H1 (cell line): ENCODE data around the gene SCAMP3. TPM values are rescaled to one million over a fixed set of nuclear protein-coding genes. Genes with fewer than 3 reads are reported as not detected.

Experiments
- CTCF ChIA-PET: fragments of 300-600 bp; sonication (Branson Sonifier 250); formaldehyde crosslinking; loops from one replicate; lab custom pipeline; 2021; ENCODE audit not compliant: partially characterized antibody; lab: Charles Lee
- POLR2A ChIA-PET: fragments of 300-600 bp; sonication (Branson Sonifier 250); formaldehyde crosslinking; loops from one replicate; lab custom pipeline; 2021; ENCODE audit warnings: inconsistent platforms; ENCODE audit not compliant: partially characterized antibody; lab: Charles Lee
- DNase-seq, 2 experiments: peaks; one replicate each; pipeline versions ENCODE4 v3.0.0 to v3.0.0-alpha.2; 2010 to 2022; ENCODE audit warnings: low spot score in 2 of 2, low read depth in 1 of 2, mixed read lengths in 1 of 2
- FAIRE-seq: peaks from 2 replicates; lab custom pipeline; 2011; peaks lifted over from hg19 to GRCh38; lab: Jason Lieb, UNC
- H2AFZ ChIP-seq: 2 replicates; pipeline ENCODE4 v1.8.1; 2012; ENCODE audit warnings: low read length, inconsistent platforms
- H2AK5ac ChIP-seq: 2 replicates; pipeline ENCODE4 v1.6.1; 2013; ENCODE audit warnings: low read depth, low read length
- H2BK120ac ChIP-seq: replicated peaks from 2 replicates; pipeline ENCODE3; 2013; ENCODE audit warnings: low read depth, low read length, inconsistent platforms
- H2BK12ac ChIP-seq: 2 replicates; pipeline ENCODE4 v1.6.1; 2013; ENCODE audit warnings: low read depth, low read length
- H2BK15ac ChIP-seq: 2 replicates; pipeline ENCODE4 v1.6.1; 2013; ENCODE audit warnings: low read length
- H2BK20ac ChIP-seq: 2 replicates; pipeline ENCODE4 v1.6.1; 2013; ENCODE audit warnings: low read length
- H2BK5ac ChIP-seq: 2 replicates; pipeline ENCODE4 v1.6.1; 2013; ENCODE audit warnings: low read depth, low read length
- H3K14ac ChIP-seq: 2 replicates; pipeline ENCODE4 v1.6.1; 2013; ENCODE audit warnings: inconsistent platforms; ENCODE audit not compliant: insufficient read length
- H3K18ac ChIP-seq: 2 replicates; pipeline ENCODE4 v1.6.1; 2013; ENCODE audit warnings: low read length; ENCODE audit errors: extremely low read depth
- H3K23ac ChIP-seq: 2 replicates; pipeline ENCODE4 v1.6.1; 2013; ENCODE audit warnings: inconsistent platforms; ENCODE audit not compliant: insufficient read length
- H3K23me2 ChIP-seq: 2 replicates; pipeline ENCODE4 v1.6.1; 2013; ENCODE audit warnings: low read depth, low read length
- H3K27ac ChIP-seq: 2 replicates; pipeline ENCODE4 v1.6.1; 2011; ENCODE audit warnings: low read depth, low read length, inconsistent platforms
- H3K27me3 ChIP-seq, 4 experiments: replicated peaks in 1 of 4; 1 replicate in 1 of 4; 2 replicates in 3 of 4; pipeline versions ENCODE4 v1.6.1 to v1.8.1; 2011 to 2013; ENCODE audit warnings: low read length in 3 of 4, mild to moderate bottlenecking in 3 of 4, inconsistent platforms in 2 of 4, mixed read lengths in 2 of 4, moderate library complexity in 1 of 4; ENCODE audit not compliant: control insufficient read depth in 3 of 4, insufficient read depth in 3 of 4; ENCODE audit errors: extremely low read depth in 1 of 4
- H3K36me3 ChIP-seq, 4 experiments: 2 replicates each; pipeline versions ENCODE4 v1.6.1 to v1.8.1; 2011 to 2013; ENCODE audit warnings: mild to moderate bottlenecking in 4 of 4, low read length in 3 of 4, moderate library complexity in 2 of 4, control low read depth in 1 of 4, inconsistent platforms in 1 of 4; ENCODE audit not compliant: insufficient read depth in 4 of 4, control insufficient read depth in 2 of 4
- H3K4ac ChIP-seq: replicated peaks from 2 replicates; pipeline ENCODE3; 2013; ENCODE audit warnings: low read length, low read depth, mixed read lengths, inconsistent platforms; ENCODE audit not compliant: insufficient read length
- H3K4me1 ChIP-seq, 4 experiments: replicated peaks in 1 of 4; 1 replicate in 1 of 4; 2 replicates in 3 of 4; pipeline versions ENCODE4 v1.6.1 to v1.8.1; 2011 to 2013; ENCODE audit warnings: low read length in 3 of 4, inconsistent platforms in 2 of 4, mixed read lengths in 1 of 4; ENCODE audit not compliant: insufficient read depth in 4 of 4, control insufficient read depth in 3 of 4
- H3K4me2 ChIP-seq, 2 experiments: 2 replicates each; pipeline versions ENCODE4 v1.6.1 to v1.8.1; 2011 to 2013; ENCODE audit warnings: low read depth in 2 of 2, low read length in 2 of 2, control low read depth in 1 of 2, inconsistent platforms in 1 of 2, mild to moderate bottlenecking in 1 of 2; ENCODE audit not compliant: insufficient read depth in 1 of 2
- H3K4me3 ChIP-seq, 4 experiments: fragments of 200-600, 300-600 bp in 1 of 4; sonication (generic), shearing (Covaris generic), sonication (Bioruptor Twin) in 1 of 4; 2 replicates each; pipeline versions ENCODE4 v1.5.1 to v1.8.1; 2011 to 2016; ENCODE audit warnings: low read length in 4 of 4, low read depth in 3 of 4, control low read depth in 2 of 4, inconsistent platforms in 2 of 4, mild to moderate bottlenecking in 2 of 4, mixed read lengths in 1 of 4, moderate library complexity in 1 of 4; ENCODE audit not compliant: insufficient read depth in 2 of 4; ENCODE audit errors: extremely low read depth in 1 of 4
- H3K56ac ChIP-seq: replicated peaks from 2 replicates; pipeline ENCODE3; 2013; ENCODE audit warnings: low read depth, mild to moderate bottlenecking, mixed read lengths, low read length, inconsistent platforms; ENCODE audit not compliant: insufficient read length
- H3K79me1 ChIP-seq: 2 replicates; pipeline ENCODE4 v1.6.1; 2013; ENCODE audit warnings: low read depth, low read length, control low read depth
- H3K79me2 ChIP-seq, 2 experiments: 2 replicates each; pipeline versions ENCODE4 v1.6.1 to v1.8.1; 2012 to 2013; ENCODE audit warnings: low read length in 2 of 2, mild to moderate bottlenecking in 2 of 2, inconsistent platforms in 1 of 2; ENCODE audit not compliant: insufficient read depth in 2 of 2, control insufficient read depth in 1 of 2
- H3K9ac ChIP-seq, 4 experiments: replicated peaks in 1 of 4; 1 replicate in 1 of 4; 2 replicates in 3 of 4; pipeline versions ENCODE4 v1.6.1 to v1.8.1; 2011 to 2013; ENCODE audit warnings: low read depth in 3 of 4, low read length in 3 of 4, control low read depth in 2 of 4, mild to moderate bottlenecking in 2 of 4, moderate library complexity in 2 of 4, inconsistent platforms in 1 of 4; ENCODE audit errors: extremely low read depth in 1 of 4
- H3K9me3 ChIP-seq, 2 experiments: 2 replicates each; pipeline versions ENCODE4 v1.6.1 to v1.8.1; 2012 to 2013; ENCODE audit warnings: mild to moderate bottlenecking in 2 of 2, moderate library complexity in 2 of 2, control low read depth in 1 of 2, inconsistent platforms in 1 of 2, low read depth in 1 of 2, low read length in 1 of 2, mixed read lengths in 1 of 2; ENCODE audit not compliant: insufficient read depth in 2 of 2
- H4K20me1 ChIP-seq, 2 experiments: replicated peaks in 1 of 2; 2 replicates each; pipeline versions ENCODE3 to v1.8.1; 2011 to 2013; ENCODE audit warnings: inconsistent platforms in 2 of 2, low read length in 2 of 2, mild to moderate bottlenecking in 1 of 2; ENCODE audit not compliant: insufficient read depth in 2 of 2, control insufficient read depth in 1 of 2
- H4K5ac ChIP-seq: 2 replicates; pipeline ENCODE4 v1.6.1; 2013; ENCODE audit warnings: low read length, low read depth, mixed read lengths, inconsistent platforms; ENCODE audit not compliant: insufficient read length
- H4K8ac ChIP-seq: 2 replicates; pipeline ENCODE4 v1.8.0; 2013; ENCODE audit warnings: mild to moderate bottlenecking, moderate library complexity, low read length, inconsistent platforms; ENCODE audit not compliant: insufficient read depth; ENCODE audit errors: extremely low read depth
- H4K91ac ChIP-seq: replicated peaks from 2 replicates; pipeline ENCODE3; 2013; ENCODE audit warnings: low read length, mixed read lengths, inconsistent platforms; ENCODE audit not compliant: insufficient read length
- WGBS, 2 experiments: shearing (Covaris generic) in 1 of 2; methylation state at CpG; one replicate each; pipeline versions ENCODE4 v1.1.6 to v1.1.7; 2013 to 2015; ENCODE audit warnings: low lambda C conversion rate in 2 of 2, mixed read lengths in 2 of 2, inconsistent platforms in 1 of 2, low coverage in 1 of 2, missing lambda C conversion rate in 1 of 2; ENCODE audit not compliant: insufficient replicate concordance in 2 of 2, insufficient coverage in 1 of 2, insufficient read length in 1 of 2; ENCODE audit errors: extremely low coverage in 1 of 2, missing lambda C conversion rate in 1 of 2; 5-methylcytosine and 5-hydroxymethylcytosine counted together
- polyA plus RNA-seq, 7 experiments: library from polyadenylated mRNA; depleted of rRNA in 3 of 7; stranded (reverse) in 5 of 7; unstranded in 2 of 7; fragments of >200 nt in 5 of 7; fragments of 200-250 nt in 2 of 7; gene quantifications; 1 replicate in 5 of 7; 2 replicates in 1 of 7; 4 replicates in 1 of 7; pipeline versions ENCODE4 v1.2.1 to v1.2.3, GENCODE V29; 2011 to 2013; ENCODE audit warnings: missing spikeins in 2 of 7, mixed read lengths in 2 of 7
- total RNA-seq: library from RNA; stranded (reverse); fragmentation: NEBNext Ultra II Directional; extraction: Animal tissue kit (Norgen Biotek cat#: 25700); gene quantifications from 2 replicates; pipeline ENCODE4 v1.2.1, GENCODE V29; 2021

SCAMP3 gene
- total and polyA plus RNA-seq, 2 of the 8 experiments (the other 6 are each of a cell fraction or from before 2014, with no cell fraction given), result 48.9 to 143 TPM

GRCh38 chr1:155277070-155277901 is 15.1 kb upstream of the SCAMP3 start, which contains the start of gene HCN3:
Gene HCN3 (plus strand): TSS chr1:155277463. CDS start chr1:155277591, 128 bp downstream.
- Histone ChIP-seq H2BK5ac (no peak within 1 kb of the TSS), H3K18ac (no peak within 1 kb of the TSS; the same call in 1 of the 2 replicates), H3K23ac (no peak within 1 kb of the TSS), H2AK5ac (no peak within 1 kb of the TSS), H3K36me3 (no peaks in the 10 kb centered on the region), H2BK20ac (0 out of 2 replicates have a peak within 1 kb of the TSS, but pooled peaks have one; percentile 72), H3K4me3 (peak within 1 kb of the TSS; percentile 60 to 82 (median 76)), H3K79me1 (no peaks in the 10 kb centered on the region; the same call in 1 of the 2 replicates), H3K4ac (no peak within 1 kb of the TSS), H3K4me1 (peaks cover 9 to 17% (median 13%) of the 10 kb centered on the region in 4 experiments), H4K8ac (peak within 1 kb of the TSS; percentile 23; the same call in 1 of the 2 replicates), H3K79me2 (peaks cover 6 to 7% of the 10 kb centered on the region in 2 experiments; a peak in 3 of 4 replicates), H4K20me1 (peaks cover 2 to 3% of the 10 kb centered on the region in 2 experiments), H2BK120ac (no peak within 1 kb of the TSS), H3K14ac (no peak within 1 kb of the TSS), H3K23me2 (peaks cover 16% of the 10 kb centered on the region; the same call in 1 of the 2 replicates), H2BK12ac (0 out of 2 replicates have a peak within 1 kb of the TSS, but pooled peaks have one; percentile 9), H2BK15ac (peak within 1 kb of the TSS; percentile 81; the same call in 1 of the 2 replicates), H3K4me2 (peak within 1 kb of the TSS; percentile 85 to 97), H3K56ac (no peak within 1 kb of the TSS), H3K9ac (peak within 1 kb of the TSS in 1 of 4 experiments; percentile 64; a peak in 1 of 7 replicates), H2AFZ (peak within 1 kb of the TSS; percentile 79; the same call in 1 of the 2 replicates), H3K27me3 (peaks cover 0 to 3% (median 0%) of the 10 kb centered on the region in 4 experiments; a peak in 2 of 7 replicates), H3K27ac (no peak within 1 kb of the TSS), H4K91ac (no peak within 1 kb of the TSS), H4K5ac (no peak within 1 kb of the TSS), H3K9me3 (no peaks in the 10 kb centered on the region)
- no peak for FAIRE-seq
- POLR2A ChIA-PET, result interaction anchor here (0.9 to 2.1 kb wide), 21 partner anchors 10 to 83 kb away, joined by 3 to 10 read pairs (median 4); partner anchors contain the start of genes ENTREP3, FDPS, RUSC1 and SCAMP3
- peak; percentile 95 to 100 for DNase-seq
- CTCF ChIA-PET, result interaction anchor here (0.6 to 8.4 kb wide), 16 partner anchors 9 to 409 kb away, joined by 3 to 79 read pairs (median 6); partner anchors contain the start of genes FDPS and RUSC1
- 3% methylated on average over 36 of the region's 68 CpGs; no CpG with 5 or more reads in 1 of the 2 experiments for WGBS, 2 experiments
